ENCODE results near the gene S100A8. TPM values are rescaled to one million over a fixed set of nuclear protein-coding genes. Genes with fewer than 3 reads are reported as not detected.

S100A8 gene
- total and polyA plus RNA-seq, 4 donors, result 1.3 to 286 (median 6.0) TPM

DNA sequence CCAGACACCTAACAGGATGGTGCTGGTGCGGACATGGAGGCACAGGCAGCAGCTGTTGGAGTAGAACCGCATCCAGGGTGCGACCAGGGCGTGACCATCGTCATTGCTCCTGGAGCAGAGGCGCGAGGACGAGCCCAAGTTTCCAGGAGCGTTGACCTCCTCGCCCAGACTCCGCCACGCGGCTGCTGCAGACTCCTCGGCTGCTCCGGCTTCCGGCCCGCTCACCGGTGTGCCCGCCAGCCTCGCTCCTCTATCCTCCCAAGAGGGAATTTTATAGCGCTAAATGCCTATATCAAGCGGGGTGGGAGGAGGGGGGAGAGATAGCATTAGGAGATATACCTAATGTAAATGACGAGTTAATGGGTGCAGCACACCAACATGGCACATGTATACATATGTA, 10.2 kb downstream of the S100A8 start:
- DNase-seq (ENCODE audit: low read depth in 4 of 6, low spot score in 6 of 6), result no peak
- Histone ChIP-seq H3K4me1 (ENCODE audit: control insufficient read depth, insufficient read depth, low read length) (no peaks in the 10 kb centered on the region), H3K4me3 (ENCODE audit: low read depth, low read length) (no peak overlapping the region), H3K9me3 (ENCODE audit: control insufficient read depth, insufficient read depth, low read length) (no peaks in the 10 kb centered on the region), H3K36me3 (ENCODE audit: control insufficient read depth, insufficient read depth, low read length) (no peaks in the 10 kb centered on the region), H3K27me3 (ENCODE audit: control insufficient read depth, insufficient read depth, low read length) (no peaks in the 10 kb centered on the region), H3K27ac (ENCODE audit: low read depth, low read length) (no peak overlapping the region)
- WGBS (ENCODE audit: insufficient coverage), result 92% methylated on average over 17 of the region's 23 CpGs

- H3K4me3 ChIP-seq (ENCODE audit: low read depth, low read length), result no peak overlapping the region
- H3K36me3 ChIP-seq (ENCODE audit: control insufficient read depth, insufficient read depth, low read length), result no peaks in the 10 kb centered on the region
- no peak overlapping the region for H3K27ac ChIP-seq (ENCODE audit: low read depth, low read length)
- WGBS (ENCODE audit: insufficient coverage), result 88% methylated on average over 8 of the region's 10 CpGs
- H3K4me1 ChIP-seq (ENCODE audit: control insufficient read depth, insufficient read depth, low read length), result no peaks in the 10 kb centered on the region
- DNase-seq (ENCODE audit: low read depth in 4 of 6, low spot score in 6 of 6), result no peak
- H3K9me3 ChIP-seq (ENCODE audit: control insufficient read depth, insufficient read depth, low read length), result no peaks in the 10 kb centered on the region
- H3K27me3 ChIP-seq (ENCODE audit: control insufficient read depth, insufficient read depth, low read length), result no peaks in the 10 kb centered on the region
These were observed 11.3 kb downstream of the S100A8 start for GRCh38 chr1:153379591-153379990.

DNA sequence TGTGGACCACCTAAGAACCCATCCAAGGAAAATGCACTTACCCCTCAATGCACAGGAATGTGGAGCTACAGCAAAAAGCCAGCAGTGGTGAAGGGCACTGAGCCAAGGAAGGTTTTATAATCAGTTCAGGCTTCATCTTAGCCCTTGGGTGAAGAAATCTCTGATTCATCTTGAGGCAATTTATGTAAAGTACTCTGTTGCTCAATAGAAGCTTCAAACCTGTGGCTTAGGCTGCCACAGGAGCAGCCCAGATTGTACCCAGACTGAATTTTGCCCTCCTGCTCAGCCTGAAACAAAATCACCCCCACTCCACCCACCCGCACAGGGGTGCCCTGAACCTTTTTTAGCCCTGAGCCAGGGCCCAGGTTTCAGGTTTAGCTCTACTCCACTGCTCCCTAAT, 15.4 kb downstream of the S100A8 start, which contains the start of gene S100A12:
Gene S100A12, minus strand, starts transcription at position 111 of the 400 bp plus-strand sequence. CDS start 1,029 bp downstream, outside the sequence.
- H3K4me3 ChIP-seq (ENCODE audit: low read depth, low read length), result no peak within 1 kb of the TSS
- no peak within 1 kb of the TSS for H3K27ac ChIP-seq (ENCODE audit: low read depth, low read length)
- no peaks in the 10 kb centered on the region for H3K27me3 ChIP-seq (ENCODE audit: control insufficient read depth, insufficient read depth, low read length)
- no peaks in the 10 kb centered on the region for H3K9me3 ChIP-seq (ENCODE audit: control insufficient read depth, insufficient read depth, low read length)
- no peak for DNase-seq (ENCODE audit: low read depth in 4 of 6, low spot score in 6 of 6)
- no peaks in the 10 kb centered on the region for H3K4me1 ChIP-seq (ENCODE audit: control insufficient read depth, insufficient read depth, low read length)
- 78% methylated on average over 1 of the region's 1 CpG for WGBS (ENCODE audit: insufficient coverage)
- H3K36me3 ChIP-seq (ENCODE audit: control insufficient read depth, insufficient read depth, low read length), result no peaks in the 10 kb centered on the region

- H3K36me3 ChIP-seq (ENCODE audit: control insufficient read depth, insufficient read depth, low read length), result no peaks in the 10 kb centered on the region
These were observed 16.8 kb downstream of the S100A8 start for GRCh38 chr1:153374071-153374470.

DNA sequence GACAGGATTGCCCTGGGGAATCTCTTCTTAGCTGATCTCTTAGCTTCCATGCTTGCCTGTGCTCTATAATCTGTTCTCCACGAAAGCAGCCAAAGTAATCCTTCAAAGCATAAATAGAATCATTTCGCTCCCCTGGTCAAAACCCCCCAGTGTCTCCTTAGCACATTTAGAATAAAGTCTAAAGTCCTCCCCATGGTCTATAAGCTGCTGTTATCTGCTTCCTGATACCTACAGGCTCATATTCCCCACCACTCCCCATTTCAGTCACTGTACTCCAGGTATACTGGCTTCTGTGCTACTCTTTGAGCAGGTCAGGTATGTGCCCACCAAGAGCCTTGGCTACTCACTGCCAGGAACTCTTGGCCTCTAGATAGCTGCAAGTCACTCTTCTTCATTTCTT, 18.3 kb downstream of the S100A8 start:
- H3K27ac ChIP-seq (ENCODE audit: low read depth, low read length), result no peak overlapping the region
- no peaks in the 10 kb centered on the region for H3K27me3 ChIP-seq (ENCODE audit: control insufficient read depth, insufficient read depth, low read length)
- 94% methylated on average over 2 of the region's 2 CpGs for WGBS (ENCODE audit: insufficient coverage)
- H3K4me1 ChIP-seq (ENCODE audit: control insufficient read depth, insufficient read depth, low read length), result no peaks in the 10 kb centered on the region
- H3K36me3 ChIP-seq (ENCODE audit: control insufficient read depth, insufficient read depth, low read length), result no peaks in the 10 kb centered on the region
- H3K4me3 ChIP-seq (ENCODE audit: low read depth, low read length), result no peak overlapping the region
- H3K9me3 ChIP-seq (ENCODE audit: control insufficient read depth, insufficient read depth, low read length), result no peaks in the 10 kb centered on the region
- DNase-seq (ENCODE audit: low read depth in 4 of 6, low spot score in 6 of 6), result no peak

More at GRCh38 chr1:153374071-153374470, 16.8 kb downstream of the S100A8 start:
- DNase-seq (ENCODE audit: low read depth in 4 of 6, low spot score in 6 of 6), result no peak
- no peak overlapping the region for H3K27ac ChIP-seq (ENCODE audit: low read depth, low read length)
- 100% methylated on average over 1 of the region's 2 CpGs for WGBS (ENCODE audit: insufficient coverage)
- H3K4me1 ChIP-seq (ENCODE audit: control insufficient read depth, insufficient read depth, low read length), result no peaks in the 10 kb centered on the region
- no peaks in the 10 kb centered on the region for H3K9me3 ChIP-seq (ENCODE audit: control insufficient read depth, insufficient read depth, low read length)
- no peak overlapping the region for H3K4me3 ChIP-seq (ENCODE audit: low read depth, low read length)
- H3K27me3 ChIP-seq (ENCODE audit: control insufficient read depth, insufficient read depth, low read length), result no peaks in the 10 kb centered on the region

GRCh38 chr1:153371231-153371630, 19.6 kb downstream of the S100A8 start:
- no peaks in the 10 kb centered on the region for H3K9me3 ChIP-seq (ENCODE audit: control insufficient read depth, insufficient read depth, low read length)
- no peak overlapping the region for H3K4me3 ChIP-seq (ENCODE audit: low read depth, low read length)
- H3K27ac ChIP-seq (ENCODE audit: low read depth, low read length), result no peak overlapping the region
- no peaks in the 10 kb centered on the region for H3K36me3 ChIP-seq (ENCODE audit: control insufficient read depth, insufficient read depth, low read length)
- WGBS (ENCODE audit: insufficient coverage), result 89% methylated on average over 1 of the region's 1 CpG
- H3K27me3 ChIP-seq (ENCODE audit: control insufficient read depth, insufficient read depth, low read length), result no peaks in the 10 kb centered on the region
- no peaks in the 10 kb centered on the region for H3K4me1 ChIP-seq (ENCODE audit: control insufficient read depth, insufficient read depth, low read length)
- DNase-seq (ENCODE audit: low read depth in 4 of 6, low spot score in 6 of 6), result no peak

GRCh38 chr1:153370146-153370545, 20.7 kb downstream of the S100A8 start:
- DNase-seq (ENCODE audit: low read depth in 4 of 6, low spot score in 6 of 6), result no peak
- no CpG with 5 or more reads among the region's 3 CpGs for WGBS (ENCODE audit: insufficient coverage)
- Histone ChIP-seq H3K4me1 (ENCODE audit: control insufficient read depth, insufficient read depth, low read length) (no peaks in the 10 kb centered on the region), H3K27me3 (ENCODE audit: control insufficient read depth, insufficient read depth, low read length) (no peaks in the 10 kb centered on the region), H3K27ac (ENCODE audit: low read depth, low read length) (no peak overlapping the region), H3K4me3 (ENCODE audit: low read depth, low read length) (no peak overlapping the region), H3K36me3 (ENCODE audit: control insufficient read depth, insufficient read depth, low read length) (no peaks in the 10 kb centered on the region), H3K9me3 (ENCODE audit: control insufficient read depth, insufficient read depth, low read length) (no peaks in the 10 kb centered on the region)

- no peaks in the 10 kb centered on the region for H3K27me3 ChIP-seq (ENCODE audit: control insufficient read depth, insufficient read depth, low read length)
- no peaks in the 10 kb centered on the region for H3K4me1 ChIP-seq (ENCODE audit: control insufficient read depth, insufficient read depth, low read length)
- WGBS (ENCODE audit: insufficient coverage), result no CpG with 5 or more reads among the region's 2 CpGs
- no peak overlapping the region for H3K27ac ChIP-seq (ENCODE audit: low read depth, low read length)
- H3K36me3 ChIP-seq (ENCODE audit: control insufficient read depth, insufficient read depth, low read length), result no peaks in the 10 kb centered on the region
- no peak for DNase-seq (ENCODE audit: low read depth in 4 of 6, low spot score in 6 of 6)
- no peak overlapping the region for H3K4me3 ChIP-seq (ENCODE audit: low read depth, low read length)
- no peaks in the 10 kb centered on the region for H3K9me3 ChIP-seq (ENCODE audit: control insufficient read depth, insufficient read depth, low read length)
These were observed 22.4 kb downstream of the S100A8 start for GRCh38 chr1:153368495-153368894.

DNA sequence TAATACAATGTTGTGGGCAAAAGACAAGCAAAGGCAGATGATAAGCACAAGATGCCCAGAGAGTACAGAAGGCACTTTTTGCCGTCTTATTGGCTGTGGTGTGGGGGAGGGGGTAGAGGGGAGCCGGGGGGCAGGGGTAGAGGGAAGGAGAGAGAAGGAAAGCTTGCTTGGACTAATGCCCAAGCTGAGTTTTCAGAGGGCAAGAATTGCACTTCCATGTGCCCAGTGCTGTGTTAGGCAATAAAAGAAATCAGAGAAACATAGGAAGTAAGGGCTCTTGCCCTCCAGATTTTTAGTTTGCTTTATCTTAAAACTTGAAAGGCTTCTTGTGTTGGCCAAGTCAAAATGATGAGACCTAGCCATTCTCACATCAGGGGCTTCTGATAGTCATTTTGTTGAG, 23.8 kb downstream of the S100A8 start:
- no peaks in the 10 kb centered on the region for H3K36me3 ChIP-seq (ENCODE audit: control insufficient read depth, insufficient read depth, low read length)
- H3K4me1 ChIP-seq (ENCODE audit: control insufficient read depth, insufficient read depth, low read length), result no peaks in the 10 kb centered on the region
- no peak overlapping the region for H3K4me3 ChIP-seq (ENCODE audit: low read depth, low read length)
- no peak for DNase-seq (ENCODE audit: low read depth in 4 of 6, low spot score in 6 of 6)
- no peaks in the 10 kb centered on the region for H3K27me3 ChIP-seq (ENCODE audit: control insufficient read depth, insufficient read depth, low read length)
- H3K9me3 ChIP-seq (ENCODE audit: control insufficient read depth, insufficient read depth, low read length), result no peaks in the 10 kb centered on the region
- H3K27ac ChIP-seq (ENCODE audit: low read depth, low read length), result no peak overlapping the region
- no CpG with 5 or more reads among the region's 2 CpGs for WGBS (ENCODE audit: insufficient coverage)

GRCh38 chr1:153366261-153366660, 24.6 kb downstream of the S100A8 start:
- no peak overlapping the region for H3K27ac ChIP-seq (ENCODE audit: low read depth, low read length)
- H3K9me3 ChIP-seq (ENCODE audit: control insufficient read depth, insufficient read depth, low read length), result no peaks in the 10 kb centered on the region
- H3K4me3 ChIP-seq (ENCODE audit: low read depth, low read length), result no peak overlapping the region
- DNase-seq (ENCODE audit: low read depth in 4 of 6, low spot score in 6 of 6), result no peak
- H3K36me3 ChIP-seq (ENCODE audit: control insufficient read depth, insufficient read depth, low read length), result no peaks in the 10 kb centered on the region
- 87% methylated on average over 3 of the region's 6 CpGs for WGBS (ENCODE audit: insufficient coverage)
- H3K4me1 ChIP-seq (ENCODE audit: control insufficient read depth, insufficient read depth, low read length), result no peaks in the 10 kb centered on the region
- no peaks in the 10 kb centered on the region for H3K27me3 ChIP-seq (ENCODE audit: control insufficient read depth, insufficient read depth, low read length)

Data from spinal cord (tissue), 10 donors.